Tibial artery (tissue), 4 donors: ENCODE results near the gene SEC11A.
"Not testable (repeated sequence)": the region's sequence is repeated elsewhere in the genome, so short reads cannot be mapped to it uniquely, and the experiment has no call there.

Source experiments
- DNase-seq, 2 donors: peaks; one replicate each; pipeline ENCODE4 v3.0.0-alpha.2; 2019
- H3K27ac ChIP-seq, 2 donors: fragments of 200-600 bp; sonication (generic) in 1 of 2; 1 replicate in 1 of 2; 2 replicates in 1 of 2; pipeline ENCODE4 v1.5.1; 2018 to 2019; ENCODE audit warnings: mild to moderate bottlenecking in 1 of 2
- H3K27me3 ChIP-seq, 2 donors: fragments of 200-600 bp; sonication (generic) in 1 of 2; one replicate each; pipeline versions ENCODE4 v1.5.1 to v1.6.0; 2016 to 2019
- H3K36me3 ChIP-seq, 3 donors: fragments of 200-600 bp; sonication (generic) in 2 of 3; one replicate each; pipeline ENCODE4 v1.5.1; 2016 to 2019; ENCODE audit warnings: mild to moderate bottlenecking in 2 of 3
- H3K4me1 ChIP-seq, 4 donors: fragments of 200-600 bp; sonication (generic) in 2 of 4; 1 replicate in 3 of 4; 2 replicates in 1 of 4; pipeline ENCODE4 v1.5.1; 2016 to 2019
- H3K4me3 ChIP-seq, 2 donors: fragments of 200-600 bp; sonication (generic) in 1 of 2; 1 replicate in 1 of 2; 2 replicates in 1 of 2; pipeline ENCODE4 v1.5.1; 2018 to 2019; ENCODE audit warnings: mild to moderate bottlenecking in 2 of 2
- H3K9me3 ChIP-seq, 3 donors: fragments of 200-600 bp; sonication (generic) in 1 of 3; one replicate each; pipeline ENCODE4 v1.5.1; 2016 to 2019
- intact Hi-C: fragments of 100-400 bp; cut with DNase I; formaldehyde crosslinking; loops from one replicate; pipeline ENCODE4 v1.15.0; 2023; ENCODE audit warnings: low total_unique reads
- TF ChIP-seq, protein P1 (sequence below), 2 experiments: fragments of 200-600 bp in 1 of 2; fragments of 450-650 bp in 1 of 2; IDR thresholded peaks; one replicate each; pipeline ENCODE4 v1.5.1; 2017 to 2019; ENCODE audit warnings: antibody characterized with exemption in 2 of 2, mild to moderate bottlenecking in 1 of 2, moderate library complexity in 1 of 2

SEC11A gene

DNA sequence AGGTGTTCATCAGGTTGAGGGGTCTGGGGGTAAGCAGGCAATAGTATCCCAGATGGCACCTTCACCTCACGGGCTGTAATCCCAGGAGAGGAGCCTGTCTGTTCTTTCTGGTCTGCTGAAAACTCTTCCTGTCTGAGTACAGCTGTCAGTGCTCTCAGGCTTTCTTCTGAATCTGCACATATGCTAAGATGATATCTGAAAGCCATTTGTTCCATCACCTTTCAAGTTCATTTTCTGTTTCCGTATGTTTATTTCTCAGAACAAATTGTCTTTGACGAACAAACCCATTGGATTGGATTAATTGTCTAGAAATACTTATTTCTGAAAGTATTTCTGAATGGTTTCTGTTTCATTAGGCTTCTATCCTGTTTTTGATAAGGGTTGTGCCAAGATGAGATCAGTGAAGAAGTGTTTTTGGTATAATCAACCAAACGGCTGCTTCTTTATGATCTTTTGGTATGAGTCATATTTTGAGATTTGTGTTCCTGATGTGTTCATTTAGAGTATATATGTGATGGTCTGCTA is 45.7 kb upstream of the SEC11A start:
- no peaks in the 10 kb centered on the region for H3K9me3 ChIP-seq
- H3K4me3 ChIP-seq = no peak overlapping the region
- intact Hi-C loops = no loop called here
- TF ChIP-seq, protein P1, sequence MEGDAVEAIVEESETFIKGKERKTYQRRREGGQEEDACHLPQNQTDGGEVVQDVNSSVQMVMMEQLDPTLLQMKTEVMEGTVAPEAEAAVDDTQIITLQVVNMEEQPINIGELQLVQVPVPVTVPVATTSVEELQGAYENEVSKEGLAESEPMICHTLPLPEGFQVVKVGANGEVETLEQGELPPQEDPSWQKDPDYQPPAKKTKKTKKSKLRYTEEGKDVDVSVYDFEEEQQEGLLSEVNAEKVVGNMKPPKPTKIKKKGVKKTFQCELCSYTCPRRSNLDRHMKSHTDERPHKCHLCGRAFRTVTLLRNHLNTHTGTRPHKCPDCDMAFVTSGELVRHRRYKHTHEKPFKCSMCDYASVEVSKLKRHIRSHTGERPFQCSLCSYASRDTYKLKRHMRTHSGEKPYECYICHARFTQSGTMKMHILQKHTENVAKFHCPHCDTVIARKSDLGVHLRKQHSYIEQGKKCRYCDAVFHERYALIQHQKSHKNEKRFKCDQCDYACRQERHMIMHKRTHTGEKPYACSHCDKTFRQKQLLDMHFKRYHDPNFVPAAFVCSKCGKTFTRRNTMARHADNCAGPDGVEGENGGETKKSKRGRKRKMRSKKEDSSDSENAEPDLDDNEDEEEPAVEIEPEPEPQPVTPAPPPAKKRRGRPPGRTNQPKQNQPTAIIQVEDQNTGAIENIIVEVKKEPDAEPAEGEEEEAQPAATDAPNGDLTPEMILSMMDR (IDR thresholded peaks at IDR 0.05) = no peak
- peaks cover 6 to 19% (median 12%) of the 10 kb centered on the region in 3 donors for H3K36me3 ChIP-seq
- peaks cover 0 to 76% (median 42%) of the 10 kb centered on the region in 4 donors for H3K4me1 ChIP-seq
- H3K27me3 ChIP-seq = no peaks in the 10 kb centered on the region
- no peak overlapping the region for H3K27ac ChIP-seq
- DNase-seq = no peak

DNA sequence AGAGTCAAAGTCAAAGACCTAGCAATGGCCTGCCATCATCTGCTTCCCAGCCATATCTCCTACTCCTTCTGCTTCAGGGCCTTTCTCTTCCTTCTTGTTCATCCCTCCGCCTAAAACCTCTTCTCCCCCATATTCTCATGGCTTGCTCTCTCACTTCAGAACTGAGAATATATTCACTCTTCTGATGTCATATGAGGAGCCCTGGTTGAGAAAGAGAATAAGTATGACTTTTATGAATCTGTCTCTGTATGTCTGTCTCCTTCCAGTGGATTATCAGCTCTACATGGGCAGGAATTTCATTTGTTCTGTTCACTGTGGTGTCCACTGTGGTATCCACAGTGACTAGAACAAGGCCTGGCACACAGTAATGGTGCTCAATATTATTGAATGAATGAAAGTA is 44.3 kb upstream of the SEC11A start:
- no peak overlapping the region for H3K27ac ChIP-seq
- intact Hi-C loops = no loop called here

DNA sequence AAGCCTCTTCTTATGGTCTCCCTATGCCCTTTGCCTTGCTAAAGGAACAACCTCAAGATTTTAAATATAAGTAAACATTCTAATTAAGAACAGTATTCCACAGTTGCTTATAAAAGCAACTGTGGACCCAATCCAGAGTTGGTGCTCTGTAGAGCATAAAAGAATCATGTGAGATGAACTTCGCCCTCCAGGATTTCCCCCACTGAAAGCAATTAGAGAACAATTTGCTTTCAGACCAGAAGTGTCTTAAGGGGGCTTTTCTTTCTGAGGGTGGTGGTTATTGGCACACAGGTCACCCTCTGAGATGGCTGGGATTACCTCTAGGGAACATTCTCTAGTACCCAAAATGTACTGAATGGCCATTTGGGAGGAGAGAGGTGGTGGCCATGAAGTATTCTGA is 43.1 kb upstream of the SEC11A start:
- H3K27ac ChIP-seq = no peak overlapping the region
- H3K9me3 ChIP-seq = no peaks in the 10 kb centered on the region
- DNase-seq = no peak
- H3K4me3 ChIP-seq = no peak overlapping the region
- intact Hi-C loops = loop anchor here (5.0 kb wide), 1 partner anchor 53 kb away; no protein-coding TSS in a partner anchor
- no peaks in the 10 kb centered on the region for H3K36me3 ChIP-seq
- H3K4me1 ChIP-seq = peaks cover 0 to 95% (median 50%) of the 10 kb centered on the region in 4 donors
- no peaks in the 10 kb centered on the region for H3K27me3 ChIP-seq
- TF ChIP-seq, protein P1 (IDR thresholded peaks at IDR 0.05) = no peak

More for the DNA sequence above, 44.3 kb upstream of the SEC11A start:
- no peaks in the 10 kb centered on the region for H3K27me3 ChIP-seq
- peaks cover 0 to 91% (median 46%) of the 10 kb centered on the region in 4 donors for H3K4me1 ChIP-seq
- DNase-seq = no peak
- no peaks in the 10 kb centered on the region for H3K9me3 ChIP-seq
- H3K36me3 ChIP-seq = peaks cover 0 to 4% (median 0%) of the 10 kb centered on the region in 3 donors
- H3K4me3 ChIP-seq = no peak overlapping the region
- TF ChIP-seq, protein P1 (IDR thresholded peaks at IDR 0.05) = no peak

DNA sequence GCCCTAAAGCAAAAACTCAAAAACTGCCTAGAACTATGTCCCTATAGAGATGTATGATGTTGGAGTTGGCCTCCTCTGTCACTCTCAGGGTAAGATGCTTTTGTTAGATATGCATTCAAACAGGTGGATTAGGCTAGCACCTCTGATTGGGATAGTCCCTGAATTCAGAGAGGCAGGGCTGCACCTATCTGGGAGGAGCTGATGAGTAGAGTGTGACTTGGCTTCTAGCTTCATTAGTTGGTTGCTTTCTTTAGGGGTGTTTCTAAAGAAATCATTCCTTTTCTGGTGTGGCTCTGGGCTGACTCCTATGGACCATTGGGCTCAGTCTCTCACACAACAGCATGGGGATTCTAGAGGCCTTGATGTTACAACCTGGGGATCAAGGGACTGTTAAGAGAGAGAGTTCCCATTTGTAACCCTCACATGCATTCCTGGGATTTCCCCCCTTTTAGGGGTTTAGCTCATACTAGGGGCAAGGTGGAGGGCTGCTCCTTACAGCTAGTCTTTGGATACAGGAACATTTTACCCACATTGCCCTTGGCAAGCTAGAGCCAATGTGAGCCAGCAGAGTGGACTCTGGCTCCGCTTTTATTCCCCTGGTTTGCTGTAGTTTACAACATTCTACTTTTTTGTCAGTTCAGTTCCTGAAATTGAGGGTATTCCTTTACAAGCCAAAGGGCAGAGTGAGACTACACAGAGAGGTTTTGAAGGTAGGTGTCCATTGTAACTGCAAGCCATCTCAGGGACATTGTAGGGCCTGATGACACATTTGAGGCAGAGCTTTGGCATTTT is 40.0 kb upstream of the SEC11A start:
- no peak for DNase-seq
- Histone ChIP-seq H3K27ac (peak overlapping the region in 1 of 2 donors; percentile 19), H3K36me3 (no peaks in the 10 kb centered on the region), H3K9me3 (no peaks in the 10 kb centered on the region), H3K4me1 (peaks cover 0 to 95% (median 53%) of the 10 kb centered on the region in 4 donors), H3K27me3 (no peaks in the 10 kb centered on the region), H3K4me3 (no peak overlapping the region)
- intact Hi-C loops = loop anchor here (5.0 kb wide), 1 partner anchor 56 kb away; no protein-coding TSS in a partner anchor
- TF ChIP-seq, protein P1 (IDR thresholded peaks at IDR 0.05) = no peak

DNA sequence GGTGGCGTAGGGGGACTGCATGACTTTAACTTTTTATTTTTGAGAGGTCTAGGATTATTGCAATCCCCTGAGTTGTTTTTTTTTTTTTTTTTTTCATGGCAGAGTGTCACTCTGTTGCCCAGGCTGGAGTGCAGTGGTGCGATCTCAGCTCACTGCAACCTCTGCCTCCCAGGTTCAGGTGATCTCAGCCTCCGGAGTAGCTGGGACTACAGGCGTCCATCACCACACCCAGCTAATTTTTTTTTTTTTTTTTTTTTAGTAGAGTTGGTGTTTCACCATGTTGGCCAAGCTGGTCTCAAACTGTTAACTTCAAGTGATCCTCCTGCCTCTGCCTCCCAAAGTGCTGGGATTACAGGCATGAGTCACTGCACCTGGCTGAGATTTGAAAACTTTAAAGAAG is 39.0 kb upstream of the SEC11A start:
- intact Hi-C loops = loop anchor here (5.0 kb wide), 1 partner anchor 57 kb away; no protein-coding TSS in a partner anchor
- H3K27me3 ChIP-seq, H3K9me3 ChIP-seq, H3K36me3 ChIP-seq, H3K4me3 ChIP-seq, DNase-seq: not testable (repeated sequence)
- H3K27ac ChIP-seq = peak overlapping the region in 1 of 2 donors; percentile 19
- peaks cover 0 to 95% (median 52%) of the 10 kb centered on the region in 4 donors for H3K4me1 ChIP-seq

DNA sequence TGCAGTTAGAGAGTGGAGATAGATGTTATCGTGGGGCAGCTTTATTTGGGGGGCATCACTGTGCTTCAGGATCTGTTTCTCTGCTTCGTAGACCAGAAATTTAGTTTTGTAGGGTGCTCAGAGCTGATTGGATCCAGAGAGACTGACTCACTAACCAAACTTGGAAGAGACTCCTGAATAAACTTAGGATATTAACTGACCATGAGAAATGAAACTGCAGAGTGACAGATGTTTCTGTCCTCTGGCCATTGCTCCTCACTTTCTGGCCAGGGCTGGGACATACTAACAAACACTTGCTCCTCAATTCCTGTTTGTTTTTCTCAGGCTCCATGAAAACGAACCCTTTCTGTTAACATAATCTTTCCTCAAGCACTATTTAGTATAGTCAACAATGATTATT is 36.8 kb upstream of the SEC11A start:
- DNase-seq = no peak
- TF ChIP-seq, protein P1 (IDR thresholded peaks at IDR 0.05) = no peak
- intact Hi-C loops = no loop called here
- Histone ChIP-seq H3K36me3 (no peaks in the 10 kb centered on the region), H3K9me3 (no peaks in the 10 kb centered on the region), H3K27ac (peak overlapping the region; percentile 53 to 100), H3K4me3 (peak overlapping the region in 1 of 2 donors; percentile 7), H3K27me3 (no peaks in the 10 kb centered on the region), H3K4me1 (peaks cover 0 to 79% (median 45%) of the 10 kb centered on the region in 4 donors)
